ENCODE results near the gene LUC7L2. TPM values are rescaled to one million over a fixed set of nuclear protein-coding genes. Genes with fewer than 3 reads are reported as not detected.
A peak's percentile ranks its signal among the peaks of the same experiment; 100 is the strongest.

LUC7L2 gene
- total RNA-seq, 1 experiment from 2014 or later: 81.2 TPM

GRCh38 chr7:139452958-139453672, 93.4 kb downstream of the LUC7L2 start:
- Histone ChIP-seq H4K20me1 (ENCODE audit: control insufficient read depth, insufficient read depth, insufficient read length) (peaks cover 2% of the 10 kb centered on the region), H3K9ac (ENCODE audit: extremely low read depth, insufficient read length, low read length) (no peak overlapping the region), H3K18ac (ENCODE audit: insufficient read length, low read depth, low read length) (no peak overlapping the region), H3K4me1 (ENCODE audit: insufficient read depth, low read length) (no peaks in the 10 kb centered on the region), H3K79me2 (ENCODE audit: insufficient read depth, low read length) (no peaks in the 10 kb centered on the region), H4K91ac (ENCODE audit: insufficient read length, low read depth, low read length) (no peak overlapping the region), H3K79me1 (ENCODE audit: insufficient read depth, low read depth, low read length, poor library complexity, severe bottlenecking) (no peaks in the 10 kb centered on the region), H2BK12ac (ENCODE audit: insufficient read length, low read depth, low read length) (no peak overlapping the region), H3K14ac (ENCODE audit: insufficient read depth, low read length) (no peak overlapping the region; the same call in 1 of the 2 replicates), H3K9me3 (ENCODE audit: control insufficient read depth, low read depth, low read length) (no peaks in the 10 kb centered on the region), H3K23me2 (ENCODE audit: insufficient read length, low read depth, low read length, poor library complexity, severe bottlenecking) (no peaks in the 10 kb centered on the region), H2BK5ac (ENCODE audit: insufficient read length, low read length) (no peak overlapping the region), H3K4ac (ENCODE audit: low read depth, low read length) (no peak overlapping the region), H3K23ac (ENCODE audit: insufficient read length, low read depth, low read length) (no peak overlapping the region), H4K5ac (ENCODE audit: insufficient read length, low read depth, low read length) (no peak overlapping the region), H2AFZ (ENCODE audit: low read length) (no peak overlapping the region), H2BK120ac (ENCODE audit: low read depth, low read length, poor library complexity, severe bottlenecking) (no peak overlapping the region), H3K4me2 (ENCODE audit: insufficient read depth, insufficient read length, low read length) (no peak overlapping the region), H4K8ac (replicated peaks; ENCODE audit: insufficient read length, low read depth, low read length) (no peak overlapping the region), H3K56ac (ENCODE audit: insufficient read length, low read depth, low read length) (no peak overlapping the region), H3K27me3 (ENCODE audit: insufficient read depth, low read length) (no peaks in the 10 kb centered on the region), H3T11ph (ENCODE audit: low read length) (no peak overlapping the region), H2BK15ac (ENCODE audit: low read depth, low read length) (no peak overlapping the region), H2AK5ac (ENCODE audit: insufficient read length, low read length) (no peak overlapping the region), H3K27ac (ENCODE audit: insufficient read length, low read depth, low read length) (no peak overlapping the region), H2BK20ac (ENCODE audit: low read depth, low read length, poor library complexity, severe bottlenecking) (no peak overlapping the region)
- peaks cover 2 to 7% (median 6%) of the 10 kb centered on the region in 3 experiments; a peak in 5 of 7 replicates for H3K36me3 Mint-ChIP-seq (ENCODE audit: insufficient read depth in 1 of 3, low read depth in 3 of 3)
- peak; percentile 57; the same call in 2 of the 3 replicates for TF ChIP-seq CTCF (conservative IDR thresholded peaks at IDR 0.05)
- H3K9me3 Mint-ChIP-seq: no peaks in the 10 kb centered on the region
- no CpG with 5 or more reads among the region's 12 CpGs for WGBS (ENCODE audit: extremely low coverage, insufficient read length, low lambda C conversion rate)
- no peaks in the 10 kb centered on the region; the same call in 1 of the 2 replicates for H3K27me3 Mint-ChIP-seq (ENCODE audit: low read depth)
- no peak overlapping the region for H3K4me3 Mint-ChIP-seq
- DNase-seq: peak; percentile 61
- peak overlapping the region in 2 of 3 experiments; percentile 19 to 92; a peak in 3 of 7 replicates for H3K27ac Mint-ChIP-seq
- peaks cover 17 to 21% of the 10 kb centered on the region in 2 experiments for H3K4me1 Mint-ChIP-seq
